ENCODE results near the gene CRTAC1.

Gene CRTAC1, protein sequence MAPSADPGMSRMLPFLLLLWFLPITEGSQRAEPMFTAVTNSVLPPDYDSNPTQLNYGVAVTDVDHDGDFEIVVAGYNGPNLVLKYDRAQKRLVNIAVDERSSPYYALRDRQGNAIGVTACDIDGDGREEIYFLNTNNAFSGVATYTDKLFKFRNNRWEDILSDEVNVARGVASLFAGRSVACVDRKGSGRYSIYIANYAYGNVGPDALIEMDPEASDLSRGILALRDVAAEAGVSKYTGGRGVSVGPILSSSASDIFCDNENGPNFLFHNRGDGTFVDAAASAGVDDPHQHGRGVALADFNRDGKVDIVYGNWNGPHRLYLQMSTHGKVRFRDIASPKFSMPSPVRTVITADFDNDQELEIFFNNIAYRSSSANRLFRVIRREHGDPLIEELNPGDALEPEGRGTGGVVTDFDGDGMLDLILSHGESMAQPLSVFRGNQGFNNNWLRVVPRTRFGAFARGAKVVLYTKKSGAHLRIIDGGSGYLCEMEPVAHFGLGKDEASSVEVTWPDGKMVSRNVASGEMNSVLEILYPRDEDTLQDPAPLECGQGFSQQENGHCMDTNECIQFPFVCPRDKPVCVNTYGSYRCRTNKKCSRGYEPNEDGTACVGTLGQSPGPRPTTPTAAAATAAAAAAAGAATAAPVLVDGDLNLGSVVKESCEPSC

GRCh38 chr10:98030093-98030821 lies at the start of gene CRTAC1:
Gene CRTAC1 (minus strand): TSS chr10:98030621. CDS start chr10:98030472, 149 bp downstream.
- no peak within 1 kb of the TSS for H3K27ac Mint-ChIP-seq (ENCODE audit: low read depth)
- peaks cover 1% of the 10 kb centered on the region for H3K36me3 Mint-ChIP-seq (ENCODE audit: insufficient read depth)
- ATAC-seq (replicated peaks; ENCODE audit: extremely low read depth, poor library complexity, severe bottlenecking) (no peak), DNase-seq (ENCODE audit: low spot score in 2 of 2) (no peak)
- peaks cover 8% of the 10 kb centered on the region for H3K4me1 Mint-ChIP-seq
- no peak within 1 kb of the TSS for H3K4me3 Mint-ChIP-seq
- no peaks in the 10 kb centered on the region for H3K9me3 Mint-ChIP-seq
- H3K27me3 Mint-ChIP-seq, result peaks cover 83% of the 10 kb centered on the region

DNA sequence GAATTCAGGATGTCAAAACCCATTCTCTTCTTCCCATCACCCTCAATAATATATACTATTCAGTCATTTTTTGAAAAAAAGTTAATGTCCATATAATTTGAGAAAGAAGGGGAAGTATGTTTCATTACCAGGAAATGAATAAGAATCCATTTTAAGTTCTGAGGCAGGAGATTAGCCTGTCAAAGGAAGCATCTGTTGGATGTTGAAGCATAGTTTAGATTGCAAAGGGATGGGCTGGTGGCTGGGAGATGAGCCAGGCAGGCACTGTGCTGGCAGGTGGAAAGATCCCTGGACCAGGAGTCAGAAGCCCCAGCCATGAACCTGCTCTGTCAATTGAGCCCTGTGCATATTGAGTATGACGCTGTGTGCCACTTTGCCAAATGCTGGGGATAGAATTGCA lies 48.4 kb upstream of the CRTAC1 start:
- Mint-ChIP-seq H3K36me3 (ENCODE audit: insufficient read depth) (no peaks in the 10 kb centered on the region), H3K27ac (ENCODE audit: low read depth) (no peak overlapping the region), H3K4me3 (no peak overlapping the region), H3K4me1 (no peaks in the 10 kb centered on the region), H3K27me3 (peaks cover 54% of the 10 kb centered on the region), H3K9me3 (no peaks in the 10 kb centered on the region)
- DNase-seq (ENCODE audit: low spot score in 2 of 2) (no peak), ATAC-seq (replicated peaks; ENCODE audit: extremely low read depth, poor library complexity, severe bottlenecking) (no peak)

DNA sequence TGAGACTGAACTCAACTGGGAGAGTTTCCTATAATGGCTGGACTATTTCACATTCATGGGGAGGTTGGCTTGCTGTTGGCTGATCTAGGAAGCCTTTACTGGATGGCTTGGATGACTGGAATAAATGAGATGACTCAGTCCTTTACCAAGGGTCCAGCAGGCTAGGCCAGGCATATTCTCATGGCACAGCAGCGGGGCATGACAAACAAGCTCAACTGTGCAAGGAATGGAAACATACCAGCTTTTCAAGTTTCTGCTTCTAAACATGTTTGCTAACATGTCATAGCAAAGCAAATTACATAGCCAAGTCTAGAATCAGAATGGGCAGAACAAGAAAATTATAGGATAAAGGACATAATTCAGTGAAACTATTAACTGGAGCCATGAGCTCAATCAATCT lies 46.8 kb upstream of the CRTAC1 start:
- H3K4me1 Mint-ChIP-seq, result no peaks in the 10 kb centered on the region
- no peaks in the 10 kb centered on the region for H3K9me3 Mint-ChIP-seq
- H3K4me3 Mint-ChIP-seq, result no peak overlapping the region
- H3K27ac Mint-ChIP-seq (ENCODE audit: low read depth), result no peak overlapping the region
- no peak for ATAC-seq (replicated peaks; ENCODE audit: extremely low read depth, poor library complexity, severe bottlenecking)
- DNase-seq (ENCODE audit: low spot score in 2 of 2), result no peak
- H3K36me3 Mint-ChIP-seq (ENCODE audit: insufficient read depth), result no peaks in the 10 kb centered on the region
- peaks cover 61% of the 10 kb centered on the region for H3K27me3 Mint-ChIP-seq

DNA sequence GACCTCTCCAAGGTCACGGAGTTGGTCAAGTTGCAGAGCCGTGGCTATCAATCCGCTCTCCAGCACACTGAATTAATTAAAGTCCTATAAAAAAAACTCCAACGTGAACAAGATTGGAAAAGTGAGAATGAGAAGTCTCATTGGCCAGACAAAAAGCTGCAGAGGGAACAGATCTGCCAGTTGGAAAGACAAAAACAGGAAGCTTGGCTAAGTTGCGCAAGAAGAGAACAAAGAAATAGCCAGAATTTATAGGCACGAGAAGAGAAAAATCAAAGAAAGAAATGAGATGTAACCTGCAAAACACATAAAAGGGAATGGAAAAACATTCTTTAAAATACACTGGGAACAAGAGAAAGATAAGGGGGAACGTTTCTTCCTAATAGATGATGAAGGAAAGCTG lies 45.7 kb upstream of the CRTAC1 start:
- H3K4me1 Mint-ChIP-seq, result no peaks in the 10 kb centered on the region
- H3K36me3 Mint-ChIP-seq (ENCODE audit: insufficient read depth), result no peaks in the 10 kb centered on the region
- H3K27me3 Mint-ChIP-seq, result peaks cover 64% of the 10 kb centered on the region
- DNase-seq (ENCODE audit: low spot score in 2 of 2), result no peak
- H3K4me3 Mint-ChIP-seq, result no peak overlapping the region
- no peaks in the 10 kb centered on the region for H3K9me3 Mint-ChIP-seq
- no peak for ATAC-seq (replicated peaks; ENCODE audit: extremely low read depth, poor library complexity, severe bottlenecking)
- H3K27ac Mint-ChIP-seq (ENCODE audit: low read depth), result no peak overlapping the region

- H3K36me3 Mint-ChIP-seq (ENCODE audit: insufficient read depth), result no peaks in the 10 kb centered on the region
- DNase-seq (ENCODE audit: low spot score in 2 of 2), result no peak
- no peak overlapping the region for H3K4me3 Mint-ChIP-seq
- H3K4me1 Mint-ChIP-seq, result no peaks in the 10 kb centered on the region
- H3K9me3 Mint-ChIP-seq, result no peaks in the 10 kb centered on the region
- H3K27ac Mint-ChIP-seq (ENCODE audit: low read depth), result no peak overlapping the region
- no peak for ATAC-seq (replicated peaks; ENCODE audit: extremely low read depth, poor library complexity, severe bottlenecking)
- H3K27me3 Mint-ChIP-seq, result peaks cover 63% of the 10 kb centered on the region
Observed at GRCh38 chr10:98074315-98074911, 44.0 kb upstream of the CRTAC1 start.

- H3K36me3 Mint-ChIP-seq (ENCODE audit: insufficient read depth), result no peaks in the 10 kb centered on the region
- ATAC-seq (replicated peaks; ENCODE audit: extremely low read depth, poor library complexity, severe bottlenecking) (no peak), DNase-seq (ENCODE audit: low spot score in 2 of 2) (no peak)
- H3K4me1 Mint-ChIP-seq, result no peaks in the 10 kb centered on the region
- no peak overlapping the region for H3K4me3 Mint-ChIP-seq
- H3K9me3 Mint-ChIP-seq, result no peaks in the 10 kb centered on the region
- H3K27ac Mint-ChIP-seq (ENCODE audit: low read depth), result no peak overlapping the region
- peaks cover 85% of the 10 kb centered on the region for H3K27me3 Mint-ChIP-seq
Observed at GRCh38 chr10:98067165-98067564, 36.7 kb upstream of the CRTAC1 start.

DNA sequence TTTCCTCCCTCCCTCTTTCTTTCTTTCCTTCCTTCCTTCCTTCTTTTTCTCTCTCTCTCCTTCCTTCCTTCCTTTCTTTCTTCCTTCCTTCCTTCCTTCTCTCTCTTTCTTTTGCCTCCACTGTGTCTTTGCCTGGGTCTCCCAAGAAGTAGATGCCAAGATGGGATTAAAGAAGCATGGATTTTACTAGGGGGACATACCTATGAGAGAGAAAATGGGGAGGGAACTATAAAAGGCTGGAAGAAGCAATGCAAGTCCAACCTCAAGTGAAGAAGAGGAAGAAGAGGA lies 33.3 kb upstream of the CRTAC1 start:
- Mint-ChIP-seq H3K36me3 (ENCODE audit: insufficient read depth) (no peaks in the 10 kb centered on the region), H3K27me3 (peaks cover 98% of the 10 kb centered on the region), H3K4me3 (no peak overlapping the region), H3K9me3 (no peaks in the 10 kb centered on the region), H3K27ac (ENCODE audit: low read depth) (no peak overlapping the region), H3K4me1 (no peaks in the 10 kb centered on the region)
- no peak for ATAC-seq (replicated peaks; ENCODE audit: extremely low read depth, poor library complexity, severe bottlenecking)
- no peak for DNase-seq (ENCODE audit: low spot score in 2 of 2)

DNA sequence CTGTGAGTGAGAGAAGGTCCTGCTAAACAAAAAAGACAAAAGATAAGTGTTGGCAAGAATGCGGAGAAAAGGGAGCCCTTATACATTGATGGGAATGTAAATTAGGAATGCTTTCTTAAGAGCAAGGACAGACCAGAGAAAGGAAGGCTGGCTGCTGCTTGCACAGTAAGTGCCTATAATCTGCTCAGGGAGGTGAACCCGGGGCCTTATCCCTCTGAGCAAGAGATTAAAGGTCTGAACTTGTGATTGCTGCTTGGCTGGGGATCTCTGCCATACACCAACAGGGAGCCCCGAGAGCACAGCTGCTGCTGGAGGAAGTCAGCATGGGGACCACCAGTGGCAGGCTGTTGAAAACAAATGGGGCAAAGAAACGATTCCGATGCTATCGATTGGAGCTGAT lies 32.0 kb upstream of the CRTAC1 start:
- no peaks in the 10 kb centered on the region for H3K9me3 Mint-ChIP-seq
- ATAC-seq (replicated peaks; ENCODE audit: extremely low read depth, poor library complexity, severe bottlenecking) (no peak), DNase-seq (ENCODE audit: low spot score in 2 of 2) (no peak)
- no peak overlapping the region for H3K27ac Mint-ChIP-seq (ENCODE audit: low read depth)
- H3K27me3 Mint-ChIP-seq, result peaks cover 90% of the 10 kb centered on the region
- H3K4me3 Mint-ChIP-seq, result no peak overlapping the region
- H3K4me1 Mint-ChIP-seq, result no peaks in the 10 kb centered on the region
- H3K36me3 Mint-ChIP-seq (ENCODE audit: insufficient read depth), result no peaks in the 10 kb centered on the region

DNA sequence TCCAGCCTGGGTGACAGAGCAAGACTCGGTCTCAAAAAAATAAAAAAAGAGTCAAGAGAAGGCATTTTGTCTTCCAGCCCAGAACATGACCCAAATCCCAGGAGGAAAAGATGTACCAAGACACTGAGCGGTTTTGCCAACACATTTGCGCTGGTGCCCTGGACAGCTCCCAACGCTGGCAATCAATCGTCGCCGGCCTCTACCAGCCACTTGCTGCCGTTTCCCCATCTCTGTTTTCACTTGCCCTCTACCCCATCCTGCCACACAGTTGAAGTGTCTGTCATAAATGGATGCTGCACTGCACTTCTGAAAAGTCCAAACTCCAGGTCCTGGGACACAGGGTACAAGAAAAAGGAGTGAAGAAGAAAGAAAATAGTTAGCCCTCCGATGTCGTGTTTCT lies 29.7 kb upstream of the CRTAC1 start:
- no peaks in the 10 kb centered on the region for H3K4me1 Mint-ChIP-seq
- H3K4me3 Mint-ChIP-seq, result no peak overlapping the region
- H3K27ac Mint-ChIP-seq (ENCODE audit: low read depth), result no peak overlapping the region
- DNase-seq (ENCODE audit: low spot score in 2 of 2), result no peak
- no peaks in the 10 kb centered on the region for H3K9me3 Mint-ChIP-seq
- H3K36me3 Mint-ChIP-seq (ENCODE audit: insufficient read depth), result no peaks in the 10 kb centered on the region
- peaks cover 91% of the 10 kb centered on the region for H3K27me3 Mint-ChIP-seq
- no peak for ATAC-seq (replicated peaks; ENCODE audit: extremely low read depth, poor library complexity, severe bottlenecking)

GRCh38 chr10:98058295-98058694 lies 27.9 kb upstream of the CRTAC1 start:
- Mint-ChIP-seq H3K27me3 (peaks cover 82% of the 10 kb centered on the region), H3K9me3 (no peaks in the 10 kb centered on the region), H3K4me1 (no peaks in the 10 kb centered on the region), H3K4me3 (no peak overlapping the region), H3K36me3 (ENCODE audit: insufficient read depth) (no peaks in the 10 kb centered on the region), H3K27ac (ENCODE audit: low read depth) (no peak overlapping the region)
- no peak for ATAC-seq (replicated peaks; ENCODE audit: extremely low read depth, poor library complexity, severe bottlenecking)
- DNase-seq (ENCODE audit: low spot score in 2 of 2), result no peak

GRCh38 chr10:98055841-98056516 lies 25.6 kb upstream of the CRTAC1 start:
- ATAC-seq (replicated peaks; ENCODE audit: extremely low read depth, poor library complexity, severe bottlenecking) (no peak), DNase-seq (ENCODE audit: low spot score in 2 of 2) (no peak)
- no peaks in the 10 kb centered on the region for H3K36me3 Mint-ChIP-seq (ENCODE audit: insufficient read depth)
- no peak overlapping the region for H3K27ac Mint-ChIP-seq (ENCODE audit: low read depth)
- peaks cover 78% of the 10 kb centered on the region for H3K27me3 Mint-ChIP-seq
- no peaks in the 10 kb centered on the region for H3K9me3 Mint-ChIP-seq
- no peaks in the 10 kb centered on the region for H3K4me1 Mint-ChIP-seq
- no peak overlapping the region for H3K4me3 Mint-ChIP-seq

- H3K36me3 Mint-ChIP-seq (ENCODE audit: insufficient read depth), result no peaks in the 10 kb centered on the region
- DNase-seq (ENCODE audit: low spot score in 2 of 2) (no peak), ATAC-seq (replicated peaks; ENCODE audit: extremely low read depth, poor library complexity, severe bottlenecking) (no peak)
- H3K4me1 Mint-ChIP-seq, result peaks cover 8% of the 10 kb centered on the region
- H3K9me3 Mint-ChIP-seq, result peaks cover 5% of the 10 kb centered on the region
- H3K27ac Mint-ChIP-seq (ENCODE audit: low read depth), result no peak overlapping the region
- no peak overlapping the region for H3K4me3 Mint-ChIP-seq
- H3K27me3 Mint-ChIP-seq, result peaks cover 36% of the 10 kb centered on the region
Observed at GRCh38 chr10:98047009-98047741, 16.8 kb upstream of the CRTAC1 start.
